ENCODE results near the gene ATXN7L1.

- TF ChIP-seq POLR2AphosphoS5 (IDR thresholded peaks at IDR 0.05) (no peak), POLR2A (IDR thresholded peaks at IDR 0.05) (no peak), EP300 (IDR thresholded peaks at IDR 0.05) (no peak)
- TF ChIP-seq, protein P1, sequence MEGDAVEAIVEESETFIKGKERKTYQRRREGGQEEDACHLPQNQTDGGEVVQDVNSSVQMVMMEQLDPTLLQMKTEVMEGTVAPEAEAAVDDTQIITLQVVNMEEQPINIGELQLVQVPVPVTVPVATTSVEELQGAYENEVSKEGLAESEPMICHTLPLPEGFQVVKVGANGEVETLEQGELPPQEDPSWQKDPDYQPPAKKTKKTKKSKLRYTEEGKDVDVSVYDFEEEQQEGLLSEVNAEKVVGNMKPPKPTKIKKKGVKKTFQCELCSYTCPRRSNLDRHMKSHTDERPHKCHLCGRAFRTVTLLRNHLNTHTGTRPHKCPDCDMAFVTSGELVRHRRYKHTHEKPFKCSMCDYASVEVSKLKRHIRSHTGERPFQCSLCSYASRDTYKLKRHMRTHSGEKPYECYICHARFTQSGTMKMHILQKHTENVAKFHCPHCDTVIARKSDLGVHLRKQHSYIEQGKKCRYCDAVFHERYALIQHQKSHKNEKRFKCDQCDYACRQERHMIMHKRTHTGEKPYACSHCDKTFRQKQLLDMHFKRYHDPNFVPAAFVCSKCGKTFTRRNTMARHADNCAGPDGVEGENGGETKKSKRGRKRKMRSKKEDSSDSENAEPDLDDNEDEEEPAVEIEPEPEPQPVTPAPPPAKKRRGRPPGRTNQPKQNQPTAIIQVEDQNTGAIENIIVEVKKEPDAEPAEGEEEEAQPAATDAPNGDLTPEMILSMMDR (IDR thresholded peaks at IDR 0.05), result no peak
Measured at GRCh38 chr7:105797652-105798051, 78.7 kb downstream of the ATXN7L1 start.

Data from gastroesophageal sphincter (tissue), 3 donors.